PC-3 (cell line): ENCODE measurements around the gene THRA. TPM values are rescaled to one million over a fixed set of nuclear protein-coding genes. Genes with fewer than 3 reads are reported as not detected.
A peak's percentile ranks its signal among the peaks of the same experiment; 100 is the strongest.

Experiments
- ATAC-seq: fragments of 200-7000 bp; cut with Tn5 transposase; 2 replicates; pipeline ENCODE4 v1.9.1; 2020; ENCODE audit warnings: mild to moderate bottlenecking, moderate library complexity
- BruUV-seq: library from RNA; stranded (reverse); fragments of 400-500 nt; replicated peaks from 2 replicates; lab custom pipeline; 2021; lab: Mats Ljungman, UMichigan
- CTCF ChIA-PET: fragments of 300-600 bp; sonication (Branson Sonifier 250); formaldehyde crosslinking; loops from one replicate; lab custom pipeline; 2022; ENCODE audit warnings: antibody characterized with exemption; lab: Charles Lee
- POLR2A ChIA-PET: fragments of 300-600 bp; sonication (Branson Sonifier 250); formaldehyde crosslinking; loops from one replicate; lab custom pipeline; 2022; ENCODE audit warnings: antibody characterized with exemption; ENCODE audit not compliant: unreplicated experiment; lab: Charles Lee
- DNase-seq: peaks from one replicate; pipeline ENCODE4 v3.0.0-alpha.2; 2015
- H2AFZ ChIP-seq: fragments of 300-600 bp; sonication (generic); 2 replicates; pipeline ENCODE4 v1.6.0; 2016; ENCODE audit warnings: antibody characterized with exemption, low read length
- H3F3A ChIP-seq: fragments of 300-600 bp; sonication (generic); one replicate; pipeline ENCODE4 v1.6.0; 2017; ENCODE audit warnings: antibody characterized with exemption, low read length, control low read depth, mild to moderate bottlenecking; ENCODE audit not compliant: unreplicated experiment
- H3K27ac ChIP-seq: fragments of 300-600 bp; sonication (generic); 2 replicates; pipeline ENCODE4 v1.5.1; 2016; ENCODE audit warnings: mild to moderate bottlenecking, low read length
- H3K27me3 ChIP-seq: fragments of 300-600 bp; sonication (generic); 2 replicates; pipeline ENCODE4 v1.6.1; 2016; ENCODE audit warnings: low read length, mixed read lengths
- H3K36me3 ChIP-seq: fragments of 300-600 bp; sonication (generic); 2 replicates; pipeline ENCODE4 v1.6.1; 2016; ENCODE audit warnings: low read depth, mixed run types, low read length, mixed read lengths
- H3K4me1 ChIP-seq: fragments of 300-600 bp; sonication (generic); 2 replicates; pipeline ENCODE4 v1.5.1; 2016; ENCODE audit warnings: low read length; ENCODE audit not compliant: insufficient read depth
- H3K4me2 ChIP-seq: fragments of 300-600 bp; sonication (generic); 2 replicates; pipeline ENCODE4 v1.6.0; 2016; ENCODE audit warnings: low read length
- H3K4me3 ChIP-seq: fragments of 300-600 bp; sonication (generic); 2 replicates; pipeline ENCODE4 v1.5.1; 2016; ENCODE audit warnings: mild to moderate bottlenecking, low read length, mixed read lengths
- H3K79me2 ChIP-seq: fragments of 300-600 bp; sonication (generic); 2 replicates; pipeline ENCODE4 v1.6.1; 2017; ENCODE audit warnings: low read length, mixed read lengths
- H3K9ac ChIP-seq: fragments of 300-600 bp; sonication (generic); 2 replicates; pipeline ENCODE4 v1.6.0; 2016; ENCODE audit warnings: mild to moderate bottlenecking, low read length
- H3K9me2 ChIP-seq: fragments of 300-600 bp; sonication (generic); replicated peaks from 2 replicates; pipeline ENCODE4 v1.6.1; 2016; ENCODE audit warnings: mixed run types, low read length, mixed read lengths
- H3K9me3 ChIP-seq: fragments of 300-600 bp; sonication (generic); 2 replicates; pipeline ENCODE4 v1.6.1; 2016; ENCODE audit warnings: low read length, mixed read lengths
- H4K20me1 ChIP-seq: fragments of 300-600 bp; sonication (generic); 2 replicates; pipeline ENCODE4 v1.6.1; 2016; ENCODE audit warnings: low read length, mixed read lengths
- CTCF ChIP-seq: fragments of 300-600 bp; sonication (generic); conservative IDR thresholded peaks from 2 replicates; pipeline ENCODE4 v1.5.1; 2017; ENCODE audit warnings: antibody characterized with exemption, low read depth, mild to moderate bottlenecking, low read length
- EZH2 ChIP-seq: fragments of 300-600 bp; sonication (generic); IDR thresholded peaks from one replicate; pipeline ENCODE4 v1.6.1; 2017; ENCODE audit warnings: antibody characterized with exemption, mild to moderate bottlenecking, low read length; ENCODE audit not compliant: unreplicated experiment
- EZH2phosphoT487 ChIP-seq: fragments of 300-600 bp; sonication (generic); IDR thresholded peaks from 2 replicates; pipeline ENCODE4 v1.6.1; 2018; ENCODE audit warnings: mild to moderate bottlenecking, antibody characterized with exemption, low read length, borderline replicate concordance
- intact Hi-C: fragments of 100-400 bp; cut with micrococcal nuclease; formaldehyde crosslinking; loops from 2 replicates; pipeline ENCODE4 v1.9.0; 2023
- total RNA-seq: library from RNA; depleted of rRNA; stranded (reverse); fragments of >200 nt; gene quantifications from 2 replicates; pipeline ENCODE4 v1.2.3, GENCODE V29; 2014

The THRA gene
- total RNA-seq, 1 experiment from 2014 or later = 6.6 TPM

DNA sequence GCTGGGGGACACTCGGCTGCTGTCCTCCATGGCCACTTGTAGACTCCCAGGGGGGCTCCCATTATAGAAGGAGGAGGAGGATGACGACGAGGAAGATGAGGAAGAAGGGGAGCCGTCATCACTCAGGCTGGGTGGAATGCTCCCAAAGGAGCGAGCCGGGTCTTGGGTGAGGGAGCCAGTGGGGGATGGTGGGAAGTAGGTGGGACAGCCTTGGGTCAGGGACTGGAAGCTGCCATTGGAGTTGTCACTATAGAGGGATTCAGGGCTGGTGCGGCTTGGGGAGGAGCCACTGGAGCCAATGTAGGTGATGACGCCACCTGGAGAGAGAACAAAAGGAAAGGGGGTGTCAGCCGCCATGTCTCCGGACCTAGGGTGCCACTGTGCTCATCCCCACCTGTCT is 34.3 kb downstream of the THRA start:
- peaks cover 23% of the 10 kb centered on the region for H3K79me2 ChIP-seq
- H3K4me2 ChIP-seq = no peak overlapping the region
- POLR2A ChIA-PET = no interaction called here
- intact Hi-C loops = no loop called here
- no peaks in the 10 kb centered on the region for H3K9me2 ChIP-seq
- no peaks in the 10 kb centered on the region for H3K9me3 ChIP-seq
- H3K36me3 ChIP-seq = peaks cover 8% of the 10 kb centered on the region
- peaks cover 6% of the 10 kb centered on the region for H4K20me1 ChIP-seq
- no peak overlapping the region for H3K27ac ChIP-seq
- no peaks in the 10 kb centered on the region for H3F3A ChIP-seq
- no peak overlapping the region for H3K9ac ChIP-seq
- H3K4me3 ChIP-seq = no peak overlapping the region
- H3K4me1 ChIP-seq = peaks cover 29% of the 10 kb centered on the region
- CTCF ChIA-PET = no interaction called here
- BruUV-seq = no TSS peak
- TF ChIP-seq CTCF (no peak), EZH2phosphoT487 (no peak), EZH2 (no peak)
- no peaks in the 10 kb centered on the region for H3K27me3 ChIP-seq
- no peak for ATAC-seq
- H2AFZ ChIP-seq = no peak overlapping the region
- no peak for DNase-seq

DNA sequence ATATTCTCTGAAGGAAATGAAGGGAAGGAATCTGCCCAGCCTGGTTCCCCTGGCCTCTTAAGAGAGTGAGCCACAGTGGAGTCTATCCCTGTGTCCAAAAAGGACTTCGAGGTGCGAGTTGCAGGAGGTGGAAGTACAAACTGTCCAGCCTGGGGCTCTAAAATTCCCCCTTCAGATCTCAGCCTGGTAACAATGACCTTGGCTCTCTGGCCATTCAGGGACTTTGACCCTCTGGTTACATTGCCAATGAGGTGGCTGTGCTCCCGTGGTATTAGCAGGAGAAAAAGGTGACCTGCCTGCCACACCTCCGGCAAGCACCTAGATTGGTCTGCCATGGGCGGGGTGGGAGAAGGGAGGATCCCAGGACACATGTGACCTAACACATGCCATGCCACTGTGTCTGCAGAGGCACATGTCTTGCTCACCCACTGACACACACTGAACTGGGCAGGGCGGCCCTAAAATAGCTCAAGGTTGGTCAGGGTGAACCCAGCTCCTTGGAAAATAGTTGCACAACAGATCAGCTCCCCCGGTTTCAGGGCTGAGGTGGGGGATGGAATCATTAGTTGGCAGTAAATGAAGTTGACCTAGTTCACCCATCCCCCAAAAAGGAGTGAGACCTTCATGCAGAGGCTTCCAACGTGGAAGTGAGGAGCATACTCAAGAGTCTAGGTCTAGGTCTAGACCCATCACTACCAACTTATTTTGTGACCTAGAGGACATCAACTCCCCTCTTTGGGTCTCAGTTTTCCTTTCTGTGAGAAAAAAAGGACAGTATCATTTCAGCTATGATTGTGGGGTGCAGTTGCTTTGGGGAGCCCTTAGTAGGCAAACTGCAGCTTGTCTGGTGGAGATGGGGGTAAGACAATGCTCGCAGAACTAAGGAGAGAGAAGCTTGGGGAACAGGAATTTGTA is 35.4 kb downstream of the THRA start:
- peaks cover 23% of the 10 kb centered on the region for H3K79me2 ChIP-seq
- peak overlapping the region; percentile 99 for H3K27ac ChIP-seq
- no peak for ATAC-seq
- BruUV-seq = no TSS peak
- no peak for TF ChIP-seq CTCF
- no peak for TF ChIP-seq EZH2
- no peak for TF ChIP-seq EZH2phosphoT487
- no peaks in the 10 kb centered on the region for H3F3A ChIP-seq
- peaks cover 6% of the 10 kb centered on the region for H4K20me1 ChIP-seq
- H3K9ac ChIP-seq = peak overlapping the region; percentile 52
- ChIA-PET CTCF (no interaction called here), POLR2A (interaction anchor here (0.6 to 0.9 kb wide), 3 partner anchors 26 to 74 kb away, joined by 3 to 8 read pairs (median 8); partner anchors contain the start of gene CASC3)
- H3K9me2 ChIP-seq = no peaks in the 10 kb centered on the region
- H2AFZ ChIP-seq = no peak overlapping the region
- H3K9me3 ChIP-seq = no peaks in the 10 kb centered on the region
- no peaks in the 10 kb centered on the region for H3K27me3 ChIP-seq
- H3K36me3 ChIP-seq = peaks cover 8% of the 10 kb centered on the region
- peak overlapping the region; percentile 86 for H3K4me2 ChIP-seq
- intact Hi-C loops = no loop called here
- DNase-seq = peak; percentile 25
- H3K4me3 ChIP-seq = peak overlapping the region; percentile 63
- peaks cover 34% of the 10 kb centered on the region for H3K4me1 ChIP-seq
